MCF 10A (cell line): ENCODE results near the gene CREB3L2. TPM values are rescaled to one million over a fixed set of nuclear protein-coding genes. Genes with fewer than 3 reads are reported as not detected.

Experiments
- BruUV-seq: library from RNA; stranded (reverse); fragments of 400-500 nt; replicated peaks from 2 replicates; lab custom pipeline; 2021; lab: Mats Ljungman, UMichigan
- CTCF ChIA-PET: fragments of 300-600 bp; sonication (Branson Sonifier 250); formaldehyde crosslinking; extraction: SDS; loops from one replicate; lab custom pipeline; 2021; ENCODE audit warnings: antibody characterized with exemption, inconsistent platforms; lab: Yijun Ruan, JAX
- POLR2A ChIA-PET: fragments of 300-600, 350-650 bp; sonication (Branson Sonifier 250); formaldehyde crosslinking; extraction: SDS; loops from one replicate; lab custom pipeline; 2020; ENCODE audit warnings: antibody characterized with exemption, inconsistent platforms; lab: Yijun Ruan, JAX
- DNase-seq: peaks from one replicate; pipeline ENCODE4 v3.0.0-alpha.2; 2018; ENCODE audit not compliant: unreplicated experiment
- H3K27ac Mint-ChIP-seq: one replicate; pipeline ENCODE4 v1.8.0; 2022; ENCODE audit warnings: mild to moderate bottlenecking, low read depth, mixed read lengths; ENCODE audit not compliant: unreplicated experiment
- H3K27me3 Mint-ChIP-seq: one replicate; pipeline ENCODE4 v1.8.0; 2022; ENCODE audit warnings: mixed read lengths; ENCODE audit not compliant: insufficient read depth, unreplicated experiment
- H3K36me3 Mint-ChIP-seq: one replicate; pipeline ENCODE4 v1.8.0; 2022; ENCODE audit warnings: mild to moderate bottlenecking, moderate library complexity, mixed read lengths; ENCODE audit not compliant: insufficient read depth, unreplicated experiment
- H3K4me1 Mint-ChIP-seq: one replicate; pipeline ENCODE4 v1.8.0; 2022; ENCODE audit warnings: mixed read lengths; ENCODE audit not compliant: insufficient read depth, unreplicated experiment
- H3K4me3 Mint-ChIP-seq: one replicate; pipeline ENCODE4 v1.8.0; 2022; ENCODE audit warnings: mild to moderate bottlenecking, moderate library complexity, mixed read lengths; ENCODE audit not compliant: unreplicated experiment
- H3K9me3 Mint-ChIP-seq: one replicate; pipeline ENCODE4 v1.8.0; 2022; ENCODE audit warnings: mixed read lengths; ENCODE audit not compliant: unreplicated experiment
- intact Hi-C: fragments of 100-400 bp; cut with micrococcal nuclease; formaldehyde crosslinking; loops from 2 replicates; pipeline ENCODE4 v1.14.1; 2022
- total RNA-seq: library from RNA; stranded (reverse); gene quantifications from 2 replicates; pipeline ENCODE4 v1.2.3, GENCODE V29; 2022
- TF ChIP-seq, protein P1 (sequence below): fragments of 200-600 bp; IDR thresholded peaks from one replicate; pipeline ENCODE4 v1.8.0; 2022; ENCODE audit warnings: antibody characterized with exemption, mild to moderate bottlenecking; ENCODE audit not compliant: unreplicated experiment

Gene CREB3L2
- total RNA-seq, 1 experiment from 2014 or later = 74.2 TPM

GRCh38 chr7:138029126-138029525 lies 27.2 kb upstream of the CREB3L2 start:
- Mint-ChIP-seq H3K9me3 (no peaks in the 10 kb centered on the region), H3K27me3 (no peaks in the 10 kb centered on the region)
- CTCF ChIA-PET = no interaction called here

DNA sequence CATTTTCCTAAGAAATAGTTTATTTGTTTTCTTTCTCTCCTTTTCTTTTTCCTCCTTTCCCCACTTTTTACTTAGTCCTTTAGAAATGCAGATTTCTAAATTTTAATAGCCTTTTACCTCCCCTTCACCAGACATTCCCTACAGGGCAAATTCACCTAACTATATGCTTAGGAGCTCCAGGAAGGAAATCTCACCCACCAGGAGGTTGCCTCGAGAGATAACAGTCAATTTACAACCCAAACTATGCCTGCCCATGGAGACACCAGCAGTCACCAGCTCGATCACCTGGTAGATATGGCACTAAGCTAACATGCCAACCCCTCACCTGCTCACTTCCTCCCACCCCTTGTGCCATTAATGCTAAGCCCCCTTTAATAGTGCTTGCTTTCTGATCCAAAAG lies 25.2 kb upstream of the CREB3L2 start:
- Mint-ChIP-seq H3K9me3 (no peaks in the 10 kb centered on the region), H3K4me3 (no peak overlapping the region), H3K27ac (no peak overlapping the region), H3K36me3 (no peaks in the 10 kb centered on the region), H3K4me1 (peaks cover 7% of the 10 kb centered on the region), H3K27me3 (no peaks in the 10 kb centered on the region)
- TF ChIP-seq, protein P1, sequence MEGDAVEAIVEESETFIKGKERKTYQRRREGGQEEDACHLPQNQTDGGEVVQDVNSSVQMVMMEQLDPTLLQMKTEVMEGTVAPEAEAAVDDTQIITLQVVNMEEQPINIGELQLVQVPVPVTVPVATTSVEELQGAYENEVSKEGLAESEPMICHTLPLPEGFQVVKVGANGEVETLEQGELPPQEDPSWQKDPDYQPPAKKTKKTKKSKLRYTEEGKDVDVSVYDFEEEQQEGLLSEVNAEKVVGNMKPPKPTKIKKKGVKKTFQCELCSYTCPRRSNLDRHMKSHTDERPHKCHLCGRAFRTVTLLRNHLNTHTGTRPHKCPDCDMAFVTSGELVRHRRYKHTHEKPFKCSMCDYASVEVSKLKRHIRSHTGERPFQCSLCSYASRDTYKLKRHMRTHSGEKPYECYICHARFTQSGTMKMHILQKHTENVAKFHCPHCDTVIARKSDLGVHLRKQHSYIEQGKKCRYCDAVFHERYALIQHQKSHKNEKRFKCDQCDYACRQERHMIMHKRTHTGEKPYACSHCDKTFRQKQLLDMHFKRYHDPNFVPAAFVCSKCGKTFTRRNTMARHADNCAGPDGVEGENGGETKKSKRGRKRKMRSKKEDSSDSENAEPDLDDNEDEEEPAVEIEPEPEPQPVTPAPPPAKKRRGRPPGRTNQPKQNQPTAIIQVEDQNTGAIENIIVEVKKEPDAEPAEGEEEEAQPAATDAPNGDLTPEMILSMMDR = no peak
- ChIA-PET CTCF (interaction anchor here (0.5 to 1.6 kb wide), 6 partner anchors 9 to 1340 kb away, joined by 3 to 4 read pairs (median 4); no protein-coding TSS in a partner anchor), POLR2A (no interaction called here)
- BruUV-seq = no TSS peak
- intact Hi-C loops = no loop called here
- DNase-seq = no peak

More at GRCh38 chr7:138029126-138029525, 27.2 kb upstream of the CREB3L2 start:
- TF ChIP-seq, protein P1 = no peak
- POLR2A ChIA-PET = no interaction called here
- BruUV-seq = no TSS peak
- Mint-ChIP-seq H3K36me3 (no peaks in the 10 kb centered on the region), H3K4me1 (peaks cover 7% of the 10 kb centered on the region), H3K27ac (no peak overlapping the region), H3K4me3 (no peak overlapping the region)
- intact Hi-C loops = no loop called here
- DNase-seq = no peak

DNA sequence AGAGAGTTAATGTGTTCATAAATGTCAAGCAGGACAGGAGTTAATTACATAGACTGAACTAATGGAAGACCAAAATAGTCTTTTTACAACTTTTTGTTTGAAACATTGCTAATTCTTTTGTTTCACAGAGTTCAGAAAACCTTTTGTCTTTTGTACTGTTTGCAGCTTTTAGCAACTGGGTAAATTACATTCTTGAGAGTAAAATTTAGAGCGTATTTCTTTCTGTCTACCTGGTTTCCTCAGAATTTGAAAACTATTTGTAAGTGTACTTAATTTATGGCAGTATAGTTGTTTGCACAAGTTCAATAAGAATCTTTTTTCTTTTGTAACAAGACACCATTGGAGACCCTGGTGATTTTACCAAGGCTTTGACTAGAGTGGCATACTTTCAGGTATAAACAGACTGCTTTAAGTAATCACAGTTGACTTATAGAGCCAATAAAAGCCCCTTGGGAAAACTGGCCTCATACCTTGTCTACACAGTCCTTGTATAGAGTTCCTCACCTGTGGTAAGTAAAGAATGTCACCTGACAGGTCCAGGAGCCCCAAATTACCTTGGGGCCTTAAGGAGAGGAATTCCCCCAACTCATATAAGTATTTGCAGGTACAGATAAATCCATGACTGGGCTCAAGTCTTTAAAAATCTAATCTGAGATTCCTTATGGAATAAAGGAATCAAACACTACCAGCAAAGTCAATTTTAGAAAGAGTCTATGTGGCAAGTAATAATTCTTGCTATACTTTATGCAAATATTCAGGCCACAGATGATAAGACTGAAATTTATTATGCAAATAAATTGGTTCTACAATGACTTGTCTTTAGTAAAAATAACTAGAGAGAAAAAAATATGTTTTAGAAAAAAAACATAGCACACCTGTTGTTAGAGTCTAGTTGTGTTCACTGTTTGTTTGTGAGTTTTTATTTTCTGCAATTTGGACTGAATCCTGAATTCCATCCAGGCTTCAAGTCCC lies 23.6 kb upstream of the CREB3L2 start:
- DNase-seq = no peak
- Mint-ChIP-seq H3K36me3 (no peaks in the 10 kb centered on the region), H3K4me3 (no peak overlapping the region), H3K4me1 (peaks cover 2% of the 10 kb centered on the region), H3K27me3 (no peaks in the 10 kb centered on the region), H3K27ac (no peak overlapping the region), H3K9me3 (no peaks in the 10 kb centered on the region)
- intact Hi-C loops = no loop called here
- BruUV-seq = no TSS peak
- CTCF ChIA-PET = interaction anchor here (0.9 to 2.1 kb wide), 2 partner anchors 16 to 24 kb away, joined by 3 to 6 read pairs; partner anchors contain the start of gene CREB3L2
- TF ChIP-seq, protein P1 = no peak
- POLR2A ChIA-PET = interaction anchor here (1.0 kb wide), 1 partner anchor 77 kb away, joined by 3 read pairs; no protein-coding TSS in a partner anchor

DNA sequence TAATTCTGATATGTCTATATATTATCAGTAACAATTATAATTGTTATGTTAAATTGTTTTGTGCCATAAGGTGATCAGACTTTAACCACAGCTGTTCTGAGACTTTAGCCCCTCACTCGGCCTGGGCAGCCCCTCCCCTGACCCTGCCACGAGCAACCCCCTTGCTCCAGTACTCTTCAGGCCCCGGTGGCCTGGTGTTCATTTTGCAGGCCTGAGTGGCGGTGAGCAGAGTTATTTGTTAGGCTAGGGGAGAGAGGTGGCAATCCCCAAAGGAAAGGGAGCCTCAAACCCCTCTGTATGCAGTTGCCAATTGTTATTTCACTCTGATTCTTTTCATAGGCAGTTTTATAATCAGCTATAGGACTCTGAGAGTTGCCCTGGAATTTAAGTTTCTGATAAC lies 22.9 kb upstream of the CREB3L2 start:
- Mint-ChIP-seq H3K4me1 (no peaks in the 10 kb centered on the region), H3K27me3 (no peaks in the 10 kb centered on the region), H3K9me3 (no peaks in the 10 kb centered on the region), H3K4me3 (no peak overlapping the region), H3K27ac (no peak overlapping the region), H3K36me3 (no peaks in the 10 kb centered on the region)
- intact Hi-C loops = no loop called here
- BruUV-seq = no TSS peak
- DNase-seq = no peak
- TF ChIP-seq, protein P1 = no peak
- POLR2A ChIA-PET = interaction anchor here (1.0 to 1.2 kb wide), 2 partner anchors 11 to 77 kb away, joined by 3 read pairs; no protein-coding TSS in a partner anchor
- CTCF ChIA-PET = interaction anchor here (0.9 to 2.1 kb wide), 2 partner anchors 15 to 23 kb away, joined by 3 to 6 read pairs; partner anchors contain the start of gene CREB3L2
